H9 (cell line): ENCODE results near the gene KIF22. TPM values are rescaled to one million over a fixed set of nuclear protein-coding genes. Genes with fewer than 3 reads are reported as not detected.
A peak's percentile ranks its signal among the peaks of the same experiment; 100 is the strongest.

Experiments used
- DNase-seq: peaks from one replicate; pipeline ENCODE4 v3.0.0-alpha.2; 2017
- H2AFZ ChIP-seq: one replicate; pipeline ENCODE4 v1.6.1; 2013; ENCODE audit warnings: mild to moderate bottlenecking, low read length, control low read depth, moderate library complexity
- H2AK5ac ChIP-seq: 2 replicates; pipeline ENCODE4 v1.6.1; 2013; ENCODE audit warnings: low read length, control low read depth, mixed read lengths; ENCODE audit not compliant: insufficient read length
- H2BK120ac ChIP-seq: one replicate; pipeline ENCODE4 v1.6.1; 2013; ENCODE audit warnings: low read depth, mild to moderate bottlenecking, low read length, control low read depth, inconsistent platforms; ENCODE audit not compliant: poor library complexity, severe bottlenecking
- H2BK12ac ChIP-seq: 2 replicates; pipeline ENCODE4 v1.6.1; 2013; ENCODE audit warnings: low read length, control low read depth, mixed read lengths, low read depth; ENCODE audit not compliant: insufficient read length
- H2BK15ac ChIP-seq: 2 replicates; pipeline ENCODE4 v1.6.1; 2013; ENCODE audit warnings: low read depth, low read length, control low read depth
- H2BK20ac ChIP-seq: one replicate; pipeline ENCODE4 v1.6.1; 2013; ENCODE audit warnings: low read depth, mild to moderate bottlenecking, low read length, control low read depth, inconsistent platforms; ENCODE audit not compliant: poor library complexity, severe bottlenecking
- H2BK5ac ChIP-seq: 2 replicates; pipeline ENCODE4 v1.6.1; 2013; ENCODE audit warnings: low read length, control low read depth, mixed read lengths; ENCODE audit not compliant: insufficient read length
- H3K14ac ChIP-seq: 2 replicates; pipeline ENCODE4 v1.6.1; 2013; ENCODE audit warnings: low read length, control low read depth; ENCODE audit not compliant: insufficient read depth
- H3K18ac ChIP-seq: 2 replicates; pipeline ENCODE4 v1.6.1; 2013; ENCODE audit warnings: low read depth, mild to moderate bottlenecking, mixed read lengths, low read length, control low read depth; ENCODE audit not compliant: insufficient read length
- H3K23ac ChIP-seq: 2 replicates; pipeline ENCODE4 v1.6.1; 2013; ENCODE audit warnings: low read length, control low read depth, mixed read lengths, low read depth; ENCODE audit not compliant: insufficient read length
- H3K23me2 ChIP-seq: 2 replicates; pipeline ENCODE4 v1.6.1; 2013; ENCODE audit warnings: low read depth, mild to moderate bottlenecking, mixed read lengths, low read length, control low read depth; ENCODE audit not compliant: insufficient read length, poor library complexity, severe bottlenecking
- H3K27ac ChIP-seq: 2 replicates; pipeline ENCODE4 v1.5.1; 2013; ENCODE audit warnings: low read length, control low read depth, mixed read lengths, low read depth; ENCODE audit not compliant: insufficient read length
- H3K27me3 ChIP-seq: 2 replicates; pipeline ENCODE4 v1.6.1; 2013; ENCODE audit warnings: low read length, control low read depth, inconsistent platforms; ENCODE audit not compliant: insufficient read depth
- H3K4ac ChIP-seq: 2 replicates; pipeline ENCODE4 v1.6.1; 2013; ENCODE audit warnings: low read depth, mild to moderate bottlenecking, control low read depth, inconsistent platforms, low read length, moderate library complexity
- H3K4me1 ChIP-seq: 2 replicates; pipeline ENCODE4 v1.6.1; 2013; ENCODE audit warnings: low read length, control low read depth, inconsistent platforms; ENCODE audit not compliant: insufficient read depth
- H3K4me2 ChIP-seq: 2 replicates; pipeline ENCODE4 v1.6.1; 2013; ENCODE audit warnings: low read length, control low read depth, mixed read lengths; ENCODE audit not compliant: insufficient read length, insufficient read depth
- H3K56ac ChIP-seq: 2 replicates; pipeline ENCODE4 v1.6.1; 2013; ENCODE audit warnings: low read depth, mild to moderate bottlenecking, mixed read lengths, low read length, control low read depth; ENCODE audit not compliant: insufficient read length
- H3K79me1 ChIP-seq: 2 replicates; pipeline ENCODE4 v1.6.1; 2013; ENCODE audit warnings: low read depth, mild to moderate bottlenecking, moderate library complexity, low read length, control low read depth, inconsistent platforms; ENCODE audit not compliant: insufficient read depth, poor library complexity, severe bottlenecking
- H3K79me2 ChIP-seq: 2 replicates; pipeline ENCODE4 v1.6.1; 2013; ENCODE audit warnings: low read length, control low read depth, inconsistent platforms; ENCODE audit not compliant: insufficient read depth
- H3K9ac ChIP-seq: 2 replicates; pipeline ENCODE4 v1.6.1; 2013; ENCODE audit warnings: low read length, control low read depth, mixed read lengths; ENCODE audit not compliant: insufficient read length; ENCODE audit errors: extremely low read depth
- H3K9me3 ChIP-seq: one replicate; pipeline ENCODE4 v1.6.1; 2013; ENCODE audit warnings: low read depth, low read length, inconsistent platforms; ENCODE audit not compliant: control insufficient read depth
- H3T11ph ChIP-seq: one replicate; pipeline ENCODE4 v1.6.1; 2013; ENCODE audit warnings: mild to moderate bottlenecking, low read length, control low read depth, inconsistent platforms
- H4K20me1 ChIP-seq: one replicate; pipeline ENCODE4 v1.6.1; 2013; ENCODE audit not compliant: control insufficient read depth, insufficient read length, insufficient read depth
- H4K5ac ChIP-seq: 2 replicates; pipeline ENCODE4 v1.6.1; 2013; ENCODE audit warnings: low read depth, mild to moderate bottlenecking, mixed read lengths, low read length, control low read depth; ENCODE audit not compliant: insufficient read length
- H4K8ac ChIP-seq: replicated peaks from 2 replicates; pipeline ENCODE4 v1.6.1; 2013; ENCODE audit warnings: low read length, control low read depth, mixed read lengths, low read depth; ENCODE audit not compliant: insufficient read length
- H4K91ac ChIP-seq: 2 replicates; pipeline ENCODE4 v1.6.1; 2013; ENCODE audit warnings: low read depth, mild to moderate bottlenecking, moderate library complexity, mixed read lengths, low read length, control low read depth; ENCODE audit not compliant: insufficient read length
- H3K27ac Mint-ChIP-seq, 3 experiments: 2 replicates in 2 of 3; 3 replicates in 1 of 3; pipeline ENCODE4 v1.8.0; 2020 to 2021; ENCODE audit warnings: mixed read lengths in 3 of 3, mild to moderate bottlenecking in 1 of 3, moderate library complexity in 1 of 3
- H3K27me3 Mint-ChIP-seq: 2 replicates; pipeline ENCODE4 v1.8.0; 2021; ENCODE audit warnings: low read depth, mild to moderate bottlenecking, moderate library complexity, mixed read lengths
- H3K36me3 Mint-ChIP-seq, 3 experiments: 2 replicates in 2 of 3; 3 replicates in 1 of 3; pipeline ENCODE4 v1.8.0; 2020 to 2021; ENCODE audit warnings: low read depth in 3 of 3, mixed read lengths in 3 of 3; ENCODE audit not compliant: insufficient read depth in 1 of 3
- H3K4me1 Mint-ChIP-seq, 2 experiments: 2 replicates each; pipeline ENCODE4 v1.8.0; 2020; ENCODE audit warnings: mixed read lengths in 2 of 2
- H3K4me3 Mint-ChIP-seq, 2 experiments: 2 replicates in 1 of 2; 3 replicates in 1 of 2; pipeline ENCODE4 v1.8.0; 2020 to 2021; ENCODE audit warnings: mild to moderate bottlenecking in 2 of 2, mixed read lengths in 2 of 2, moderate library complexity in 1 of 2
- H3K9me3 Mint-ChIP-seq, 2 experiments: 2 replicates in 1 of 2; 3 replicates in 1 of 2; pipeline ENCODE4 v1.8.0; 2020; ENCODE audit warnings: mild to moderate bottlenecking in 2 of 2, mixed read lengths in 2 of 2, moderate library complexity in 1 of 2
- WGBS: extraction: QIAGEN DNeasy Blood & Tissue Kit; methylation state at CpG from one replicate; pipeline ENCODE4 v1.1.7; 2013; ENCODE audit warnings: missing lambda C conversion rate, low lambda C conversion rate, mixed read lengths; ENCODE audit not compliant: insufficient read length; ENCODE audit errors: extremely low coverage; 5-methylcytosine and 5-hydroxymethylcytosine counted together
- total RNA-seq: library from RNA; stranded (reverse); gene quantifications from 2 replicates; pipeline ENCODE4 v1.2.1, GENCODE V29; 2021
- TF ChIP-seq, protein P1 (sequence below): fragments of 200-600 bp; sonication (generic); conservative IDR thresholded peaks from 3 replicates; pipeline ENCODE4 v1.8.0; 2021; ENCODE audit warnings: antibody characterized with exemption, mild to moderate bottlenecking

KIF22 gene
- total RNA-seq, 1 experiment from 2014 or later, result 151 TPM

DNA sequence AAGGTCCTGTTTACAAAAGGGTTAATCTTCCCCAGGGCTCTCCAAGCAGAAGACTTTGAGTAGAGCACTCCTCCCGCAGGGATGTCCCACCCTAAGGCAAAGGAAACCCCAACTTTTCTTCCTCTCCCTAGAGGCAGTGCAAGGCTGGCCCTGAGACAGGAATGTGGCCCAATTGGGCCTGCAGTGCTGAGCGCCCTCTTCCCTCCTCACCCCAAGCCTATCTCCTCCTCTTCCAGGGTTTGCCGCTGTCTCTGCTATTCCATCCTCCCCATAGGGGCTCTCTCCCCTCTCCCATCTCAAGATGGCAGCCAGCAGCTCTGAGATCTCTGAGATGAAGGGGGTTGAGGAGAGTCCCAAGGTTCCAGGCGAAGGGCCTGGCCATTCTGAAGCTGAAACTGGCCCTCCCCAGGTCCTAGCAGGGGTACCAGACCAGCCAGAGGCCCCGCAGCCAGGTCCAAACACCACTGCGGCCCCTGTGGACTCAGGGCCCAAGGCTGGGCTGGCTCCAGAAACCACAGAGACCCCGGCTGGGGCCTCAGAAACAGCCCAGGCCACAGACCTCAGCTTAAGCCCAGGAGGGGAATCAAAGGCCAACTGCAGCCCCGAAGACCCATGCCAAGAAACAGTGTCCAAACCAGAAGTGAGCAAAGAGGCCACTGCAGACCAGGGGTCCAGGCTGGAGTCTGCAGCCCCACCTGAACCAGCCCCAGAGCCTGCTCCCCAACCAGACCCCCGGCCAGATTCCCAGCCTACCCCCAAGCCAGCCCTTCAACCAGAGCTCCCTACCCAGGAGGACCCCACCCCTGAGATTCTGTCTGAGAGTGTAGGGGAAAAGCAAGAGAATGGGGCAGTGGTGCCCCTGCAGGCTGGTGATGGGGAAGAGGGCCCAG lies 22.4 kb downstream of the KIF22 start:
- Histone ChIP-seq H3T11ph (no peak overlapping the region), H4K20me1 (no peaks in the 10 kb centered on the region), H2BK20ac (no peak overlapping the region), H4K5ac (no peak overlapping the region), H2BK12ac (no peak overlapping the region), H2BK5ac (no peak overlapping the region), H3K4me1 (peaks cover 6% of the 10 kb centered on the region; the same call in 1 of the 2 replicates), H3K23me2 (peaks cover 43% of the 10 kb centered on the region), H3K79me1 (no peaks in the 10 kb centered on the region), H2BK15ac (no peak overlapping the region), H2AK5ac (no peak overlapping the region), H3K27me3 (no peaks in the 10 kb centered on the region), H2AFZ (no peak overlapping the region), H3K4ac (no peak overlapping the region), H3K27ac (no peak overlapping the region), H2BK120ac (no peak overlapping the region), H3K79me2 (peaks cover 2% of the 10 kb centered on the region; the same call in 1 of the 2 replicates), H3K23ac (no peak overlapping the region), H4K91ac (no peak overlapping the region), H3K4me2 (peak overlapping the region; percentile 78), H3K14ac (no peak overlapping the region; the same call in 1 of the 2 replicates), H3K9ac (peak overlapping the region; percentile 47), H3K56ac (no peak overlapping the region), H4K8ac (no peak overlapping the region), H3K18ac (no peak overlapping the region), H3K9me3 (no peaks in the 10 kb centered on the region)
- Mint-ChIP-seq H3K4me1 (peaks cover 51 to 70% of the 10 kb centered on the region in 2 experiments), H3K27me3 (no peaks in the 10 kb centered on the region; the same call in 1 of the 2 replicates), H3K36me3 (peaks cover 15 to 30% (median 19%) of the 10 kb centered on the region in 3 experiments), H3K9me3 (no peaks in the 10 kb centered on the region; a peak in 2 of 5 replicates), H3K27ac (no peak overlapping the region; a peak in 1 of 7 replicates), H3K4me3 (peak overlapping the region; percentile 80 to 96)
- TF ChIP-seq, protein P1, sequence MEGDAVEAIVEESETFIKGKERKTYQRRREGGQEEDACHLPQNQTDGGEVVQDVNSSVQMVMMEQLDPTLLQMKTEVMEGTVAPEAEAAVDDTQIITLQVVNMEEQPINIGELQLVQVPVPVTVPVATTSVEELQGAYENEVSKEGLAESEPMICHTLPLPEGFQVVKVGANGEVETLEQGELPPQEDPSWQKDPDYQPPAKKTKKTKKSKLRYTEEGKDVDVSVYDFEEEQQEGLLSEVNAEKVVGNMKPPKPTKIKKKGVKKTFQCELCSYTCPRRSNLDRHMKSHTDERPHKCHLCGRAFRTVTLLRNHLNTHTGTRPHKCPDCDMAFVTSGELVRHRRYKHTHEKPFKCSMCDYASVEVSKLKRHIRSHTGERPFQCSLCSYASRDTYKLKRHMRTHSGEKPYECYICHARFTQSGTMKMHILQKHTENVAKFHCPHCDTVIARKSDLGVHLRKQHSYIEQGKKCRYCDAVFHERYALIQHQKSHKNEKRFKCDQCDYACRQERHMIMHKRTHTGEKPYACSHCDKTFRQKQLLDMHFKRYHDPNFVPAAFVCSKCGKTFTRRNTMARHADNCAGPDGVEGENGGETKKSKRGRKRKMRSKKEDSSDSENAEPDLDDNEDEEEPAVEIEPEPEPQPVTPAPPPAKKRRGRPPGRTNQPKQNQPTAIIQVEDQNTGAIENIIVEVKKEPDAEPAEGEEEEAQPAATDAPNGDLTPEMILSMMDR, result no peak
- no CpG with 5 or more reads among the region's 9 CpGs for WGBS
- no peak for DNase-seq
